HL-60 (cell line): ENCODE measurements around the gene MMP28.

ENCODE experiments used
- DNase-seq, 2 experiments: peaks; one replicate each; pipeline ENCODE4 v3.0.0-alpha.2; 2010 to 2020; ENCODE audit warnings: low read depth in 1 of 2, low spot score in 1 of 2
- H3K27ac ChIP-seq: fragments of 250-450 bp; sonication (Bioruptor Pico); replicated peaks from 2 replicates; pipeline ENCODE4 v1.5.1; 2020; ENCODE audit warnings: mild to moderate bottlenecking, moderate library complexity
- H3K27me3 ChIP-seq: fragments of 250-450 bp; sonication (Bioruptor Pico); 2 replicates; pipeline ENCODE4 v1.5.1; 2021; ENCODE audit warnings: mild to moderate bottlenecking, moderate library complexity; ENCODE audit not compliant: insufficient read depth, poor library complexity, severe bottlenecking
- H3K4me3 ChIP-seq: replicated peaks from 2 replicates; pipeline ENCODE4 v1.5.1; 2011; ENCODE audit warnings: mild to moderate bottlenecking, control low read depth, low read length; ENCODE audit not compliant: insufficient read depth
- GABPA ChIP-seq: IDR thresholded peaks from 2 replicates; pipeline ENCODE4 v1.6.1; 2012; ENCODE audit warnings: low read depth
- POLR2AphosphoS5 ChIP-seq: IDR thresholded peaks from 2 replicates; pipeline ENCODE4 v1.6.1; 2012; ENCODE audit warnings: low read depth
- SPI1 ChIP-seq: IDR thresholded peaks from 2 replicates; pipeline ENCODE4 v1.6.1; 2012; ENCODE audit warnings: low read depth, mild to moderate bottlenecking, borderline replicate concordance
- TF ChIP-seq, protein P1 (sequence below): IDR thresholded peaks from one replicate; pipeline ENCODE4 v1.5.1; 2011; ENCODE audit warnings: low read length, control low read depth, inconsistent platforms; ENCODE audit not compliant: insufficient read depth
- TF ChIP-seq, protein P2 (sequence below): IDR thresholded peaks from 2 replicates; pipeline ENCODE4 v1.6.1; 2012; ENCODE audit warnings: low read depth; ENCODE audit not compliant: insufficient replicate concordance

MMP28 gene

DNA sequence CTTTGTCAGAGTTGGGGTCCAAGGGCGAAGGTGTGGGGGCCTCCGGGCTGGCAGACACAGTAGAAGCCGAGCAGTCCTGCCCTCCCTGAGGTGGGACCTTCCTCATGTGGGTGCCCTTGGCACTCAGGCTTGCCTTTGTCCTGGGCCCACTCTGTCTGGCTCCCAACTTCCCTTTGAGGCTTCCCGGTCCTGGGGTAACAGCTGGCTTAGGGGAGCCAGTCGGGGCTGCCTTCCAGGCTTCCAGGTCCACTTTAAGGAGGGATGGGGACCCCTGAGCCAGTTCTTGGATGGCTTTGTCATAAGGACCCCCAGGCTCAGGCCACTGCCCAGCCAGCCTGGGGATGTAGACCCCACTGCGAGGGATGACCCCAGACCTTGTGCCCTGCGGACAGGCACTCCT is 50.2 kb downstream of the MMP28 start:
- H3K27me3 ChIP-seq: peaks cover 28% of the 10 kb centered on the region
- H3K27ac ChIP-seq: no peak overlapping the region
- H3K4me3 ChIP-seq: no peak overlapping the region
- DNase-seq: no peak
- no peak for TF ChIP-seq POLR2AphosphoS5
- TF ChIP-seq SPI1: no peak
- no peak for TF ChIP-seq GABPA
- TF ChIP-seq, protein P1, sequence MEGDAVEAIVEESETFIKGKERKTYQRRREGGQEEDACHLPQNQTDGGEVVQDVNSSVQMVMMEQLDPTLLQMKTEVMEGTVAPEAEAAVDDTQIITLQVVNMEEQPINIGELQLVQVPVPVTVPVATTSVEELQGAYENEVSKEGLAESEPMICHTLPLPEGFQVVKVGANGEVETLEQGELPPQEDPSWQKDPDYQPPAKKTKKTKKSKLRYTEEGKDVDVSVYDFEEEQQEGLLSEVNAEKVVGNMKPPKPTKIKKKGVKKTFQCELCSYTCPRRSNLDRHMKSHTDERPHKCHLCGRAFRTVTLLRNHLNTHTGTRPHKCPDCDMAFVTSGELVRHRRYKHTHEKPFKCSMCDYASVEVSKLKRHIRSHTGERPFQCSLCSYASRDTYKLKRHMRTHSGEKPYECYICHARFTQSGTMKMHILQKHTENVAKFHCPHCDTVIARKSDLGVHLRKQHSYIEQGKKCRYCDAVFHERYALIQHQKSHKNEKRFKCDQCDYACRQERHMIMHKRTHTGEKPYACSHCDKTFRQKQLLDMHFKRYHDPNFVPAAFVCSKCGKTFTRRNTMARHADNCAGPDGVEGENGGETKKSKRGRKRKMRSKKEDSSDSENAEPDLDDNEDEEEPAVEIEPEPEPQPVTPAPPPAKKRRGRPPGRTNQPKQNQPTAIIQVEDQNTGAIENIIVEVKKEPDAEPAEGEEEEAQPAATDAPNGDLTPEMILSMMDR: no peak
- TF ChIP-seq, protein P2, sequence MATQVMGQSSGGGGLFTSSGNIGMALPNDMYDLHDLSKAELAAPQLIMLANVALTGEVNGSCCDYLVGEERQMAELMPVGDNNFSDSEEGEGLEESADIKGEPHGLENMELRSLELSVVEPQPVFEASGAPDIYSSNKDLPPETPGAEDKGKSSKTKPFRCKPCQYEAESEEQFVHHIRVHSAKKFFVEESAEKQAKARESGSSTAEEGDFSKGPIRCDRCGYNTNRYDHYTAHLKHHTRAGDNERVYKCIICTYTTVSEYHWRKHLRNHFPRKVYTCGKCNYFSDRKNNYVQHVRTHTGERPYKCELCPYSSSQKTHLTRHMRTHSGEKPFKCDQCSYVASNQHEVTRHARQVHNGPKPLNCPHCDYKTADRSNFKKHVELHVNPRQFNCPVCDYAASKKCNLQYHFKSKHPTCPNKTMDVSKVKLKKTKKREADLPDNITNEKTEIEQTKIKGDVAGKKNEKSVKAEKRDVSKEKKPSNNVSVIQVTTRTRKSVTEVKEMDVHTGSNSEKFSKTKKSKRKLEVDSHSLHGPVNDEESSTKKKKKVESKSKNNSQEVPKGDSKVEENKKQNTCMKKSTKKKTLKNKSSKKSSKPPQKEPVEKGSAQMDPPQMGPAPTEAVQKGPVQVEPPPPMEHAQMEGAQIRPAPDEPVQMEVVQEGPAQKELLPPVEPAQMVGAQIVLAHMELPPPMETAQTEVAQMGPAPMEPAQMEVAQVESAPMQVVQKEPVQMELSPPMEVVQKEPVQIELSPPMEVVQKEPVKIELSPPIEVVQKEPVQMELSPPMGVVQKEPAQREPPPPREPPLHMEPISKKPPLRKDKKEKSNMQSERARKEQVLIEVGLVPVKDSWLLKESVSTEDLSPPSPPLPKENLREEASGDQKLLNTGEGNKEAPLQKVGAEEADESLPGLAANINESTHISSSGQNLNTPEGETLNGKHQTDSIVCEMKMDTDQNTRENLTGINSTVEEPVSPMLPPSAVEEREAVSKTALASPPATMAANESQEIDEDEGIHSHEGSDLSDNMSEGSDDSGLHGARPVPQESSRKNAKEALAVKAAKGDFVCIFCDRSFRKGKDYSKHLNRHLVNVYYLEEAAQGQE: no peak

DNA sequence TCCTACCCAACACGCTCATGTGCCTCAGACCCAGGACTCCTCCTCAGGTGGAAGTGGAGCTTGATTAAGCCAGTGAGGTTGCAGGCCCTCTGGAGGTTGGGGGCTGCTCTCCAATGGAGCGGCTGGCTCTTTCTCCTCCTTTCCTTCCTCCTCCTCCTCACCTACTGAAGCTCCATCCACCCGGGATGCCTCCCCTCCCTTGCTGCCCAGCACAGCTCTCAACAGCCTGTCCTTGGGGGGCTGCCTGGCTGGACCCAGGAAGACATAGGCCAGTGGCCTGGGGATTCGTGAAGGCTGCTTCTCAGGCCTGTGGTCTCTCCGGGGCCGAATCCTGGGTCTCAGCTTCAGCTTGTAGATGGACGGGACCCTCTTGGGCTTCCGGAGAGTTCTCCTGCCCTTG is 50.6 kb downstream of the MMP28 start:
- Histone ChIP-seq H3K27me3 (peaks cover 26% of the 10 kb centered on the region), H3K4me3 (no peak overlapping the region), H3K27ac (no peak overlapping the region)
- no peak for DNase-seq
- TF ChIP-seq, protein P1: no peak
- TF ChIP-seq POLR2AphosphoS5 (no peak), SPI1 (no peak), GABPA (no peak)
- TF ChIP-seq, protein P2: no peak

DNA sequence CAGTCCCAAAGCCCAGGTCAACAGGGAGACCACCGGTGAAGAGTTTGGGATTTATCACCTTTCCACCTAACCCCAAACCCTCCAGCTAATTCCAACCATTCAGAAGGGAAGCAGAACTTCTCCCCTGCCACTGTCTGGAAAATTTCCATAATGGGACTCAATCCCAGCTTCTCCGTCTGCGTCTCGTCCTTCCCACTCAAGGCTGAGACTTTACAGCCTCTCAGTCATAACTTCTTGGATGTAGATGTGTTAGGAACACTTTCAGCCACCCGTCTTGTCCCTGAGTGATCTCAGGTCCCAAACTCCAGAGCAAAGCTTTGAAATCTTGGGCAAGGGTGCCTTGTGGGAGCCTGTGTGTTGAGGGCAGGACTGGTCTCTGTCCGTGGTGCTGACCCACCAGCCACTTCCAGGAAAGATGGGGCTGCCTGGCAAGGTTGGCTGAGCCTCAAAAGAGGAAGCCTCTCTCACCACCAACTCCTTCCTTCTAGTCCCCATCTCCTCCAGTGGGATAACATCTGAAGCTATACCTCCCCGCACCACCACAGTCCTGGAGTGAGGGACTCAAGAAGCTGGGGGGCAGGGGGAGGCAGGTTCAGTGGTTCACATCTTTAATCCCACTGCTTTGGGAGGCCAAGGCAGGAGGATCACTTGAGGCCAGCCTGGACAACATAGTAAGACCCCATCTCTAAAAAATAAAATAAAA is 51.7 kb downstream of the MMP28 start:
- Histone ChIP-seq H3K27ac (no peak overlapping the region), H3K4me3 (no peak overlapping the region), H3K27me3 (peaks cover 17% of the 10 kb centered on the region)
- peak; percentile 36 to 72 for DNase-seq
- TF ChIP-seq, protein P1: no peak
- TF ChIP-seq SPI1 (peak; percentile 86), POLR2AphosphoS5 (no peak), GABPA (no peak)
- TF ChIP-seq, protein P2: peak; percentile 98
